IMR-90 (cell line): ENCODE data around the gene SLC6A9. TPM values are rescaled to one million over a fixed set of nuclear protein-coding genes. Genes with fewer than 3 reads are reported as not detected.
A peak's percentile ranks its signal among the peaks of the same experiment; 100 is the strongest.

Experiments used
- ATAC-seq: fragments of 200-7000 bp; cut with Tn5 transposase; 2 replicates; pipeline ENCODE4 v1.9.1; 2020; ENCODE audit warnings: low read depth, mild to moderate bottlenecking, moderate library complexity
- BruUV-seq: library from RNA; stranded (reverse); fragments of 400-500 nt; replicated peaks from 2 replicates; lab custom pipeline; 2021; lab: Mats Ljungman, UMichigan
- CTCF ChIA-PET: fragments of 300-600 bp; formaldehyde crosslinking; extraction: SDS; loops from one replicate; lab custom pipeline; 2021; ENCODE audit warnings: antibody characterized with exemption; lab: Yijun Ruan, JAX
- POLR2A ChIA-PET: fragments of 300-600 bp; sonication (Branson Sonifier 250); formaldehyde crosslinking; loops from one replicate; lab custom pipeline; 2022; ENCODE audit warnings: antibody characterized with exemption; ENCODE audit not compliant: unreplicated experiment; lab: Charles Lee
- DNase-seq: peaks from one replicate; pipeline ENCODE4 v3.0.0; 2013
- H2AFZ ChIP-seq: replicated peaks from 2 replicates; pipeline ENCODE3; 2013; ENCODE audit warnings: low read length, mild to moderate bottlenecking; ENCODE audit not compliant: poor library complexity
- H2AK5ac ChIP-seq: 2 replicates; pipeline ENCODE4 v1.6.1; 2013; ENCODE audit warnings: low read depth, low read length, inconsistent platforms
- H2AK9ac ChIP-seq: replicated peaks from 2 replicates; pipeline ENCODE3; 2013; ENCODE audit warnings: mild to moderate bottlenecking, low read depth, low read length, moderate library complexity; ENCODE audit not compliant: poor library complexity
- H2BK120ac ChIP-seq: 2 replicates; pipeline ENCODE4 v1.6.1; 2013; ENCODE audit warnings: low read depth, low read length, inconsistent platforms
- H2BK15ac ChIP-seq: 3 replicates; pipeline ENCODE4 v1.6.1; 2013; ENCODE audit warnings: low read depth, low read length, inconsistent platforms
- H2BK20ac ChIP-seq: 2 replicates; pipeline ENCODE4 v1.6.1; 2013; ENCODE audit warnings: low read depth, mild to moderate bottlenecking, inconsistent platforms, low read length, moderate library complexity
- H2BK5ac ChIP-seq: 2 replicates; pipeline ENCODE4 v1.6.1; 2013; ENCODE audit warnings: mild to moderate bottlenecking, low read depth, low read length, inconsistent platforms; ENCODE audit not compliant: poor library complexity, severe bottlenecking
- H3K14ac ChIP-seq: replicated peaks from 2 replicates; pipeline ENCODE4 v1.6.1; 2013; ENCODE audit warnings: low read depth, low read length, inconsistent platforms
- H3K18ac ChIP-seq: 2 replicates; pipeline ENCODE4 v1.6.1; 2013; ENCODE audit warnings: low read depth, low read length, control low read depth
- H3K23ac ChIP-seq: 2 replicates; pipeline ENCODE4 v1.6.1; 2013; ENCODE audit warnings: low read depth, low read length, inconsistent platforms
- H3K27ac ChIP-seq: 2 replicates; pipeline ENCODE4 v1.5.1; 2013; ENCODE audit warnings: mild to moderate bottlenecking, control low read depth, low read length; ENCODE audit not compliant: insufficient read depth
- H3K27me3 ChIP-seq: 2 replicates; pipeline ENCODE4 v1.6.1; 2013; ENCODE audit warnings: low read length; ENCODE audit not compliant: control insufficient read depth, insufficient read depth
- H3K36me3 ChIP-seq: 2 replicates; pipeline ENCODE4 v1.6.1; 2013; ENCODE audit warnings: low read length, mixed read lengths; ENCODE audit not compliant: control insufficient read depth, insufficient read depth
- H3K4ac ChIP-seq: 2 replicates; pipeline ENCODE4 v1.6.1; 2013; ENCODE audit warnings: low read depth, low read length, inconsistent platforms
- H3K4me1 ChIP-seq: 2 replicates; pipeline ENCODE4 v1.6.1; 2013; ENCODE audit warnings: low read length, mixed read lengths; ENCODE audit not compliant: control insufficient read depth, insufficient read depth
- H3K4me2 ChIP-seq: 2 replicates; pipeline ENCODE4 v1.6.1; 2013; ENCODE audit warnings: low read depth, mild to moderate bottlenecking, control low read depth, low read length, moderate library complexity
- H3K4me3 ChIP-seq: 2 replicates; pipeline ENCODE4 v1.5.1; 2013; ENCODE audit warnings: low read depth, mild to moderate bottlenecking, control low read depth, low read length, moderate library complexity; ENCODE audit not compliant: insufficient read depth
- H3K56ac ChIP-seq: 2 replicates; pipeline ENCODE4 v1.6.1; 2013; ENCODE audit warnings: low read length, inconsistent platforms; ENCODE audit not compliant: insufficient read depth; ENCODE audit errors: extremely low read depth
- H3K79me1 ChIP-seq, 2 experiments: 2 replicates each; pipeline ENCODE4 v1.6.1; 2013; ENCODE audit warnings: low read length in 2 of 2, inconsistent platforms in 1 of 2, low read depth in 1 of 2
- H3K9ac ChIP-seq: 2 replicates; pipeline ENCODE4 v1.6.1; 2013; ENCODE audit warnings: low read depth, low read length, control low read depth
- H3K9me1 ChIP-seq: 2 replicates; pipeline ENCODE4 v1.6.1; 2013; ENCODE audit warnings: low read length, inconsistent platforms; ENCODE audit not compliant: insufficient read depth
- H3K9me3 ChIP-seq: 2 replicates; pipeline ENCODE4 v1.6.1; 2013; ENCODE audit warnings: low read length; ENCODE audit not compliant: control insufficient read depth, insufficient read depth
- H4K20me1 ChIP-seq: 2 replicates; pipeline ENCODE4 v1.6.1; 2013; ENCODE audit warnings: low read length, inconsistent platforms; ENCODE audit not compliant: insufficient read depth
- H4K5ac ChIP-seq: 2 replicates; pipeline ENCODE4 v1.6.1; 2013; ENCODE audit warnings: mild to moderate bottlenecking, low read depth, low read length, control low read depth
- H4K8ac ChIP-seq, 2 experiments: 2 replicates each; pipeline ENCODE4 v1.6.1; 2013; ENCODE audit warnings: low read depth in 2 of 2, low read length in 2 of 2, control low read depth in 1 of 2, inconsistent platforms in 1 of 2
- H4K91ac ChIP-seq: 2 replicates; pipeline ENCODE4 v1.6.1; 2013; ENCODE audit warnings: low read depth, low read length, inconsistent platforms; ENCODE audit not compliant: insufficient read depth
- BHLHE40 ChIP-seq: fragments of 150-350 bp; IDR thresholded peaks from 2 replicates; pipeline ENCODE4 v1.6.1; 2016; ENCODE audit warnings: mild to moderate bottlenecking, low read depth, low read length
- CEBPB ChIP-seq: IDR thresholded peaks from 2 replicates; pipeline ENCODE4 v1.6.1; 2012; ENCODE audit warnings: low read depth, low read length, improper control_type of control experiment
- ELK1 ChIP-seq: fragments of 150-350 bp; IDR thresholded peaks from 2 replicates; pipeline ENCODE4 v1.6.1; 2016; ENCODE audit warnings: low read depth, mild to moderate bottlenecking, low read length, moderate library complexity, borderline replicate concordance
- MAZ ChIP-seq: IDR thresholded peaks from 2 replicates; pipeline ENCODE4 v1.6.1; 2012; ENCODE audit warnings: low read depth, mild to moderate bottlenecking, low read length, improper control_type of control experiment, moderate library complexity, borderline replicate concordance
- MXI1 ChIP-seq: IDR thresholded peaks from 2 replicates; pipeline ENCODE4 v1.6.1; 2012; ENCODE audit warnings: low read depth, mild to moderate bottlenecking, low read length, moderate library complexity, borderline replicate concordance
- RAD21 ChIP-seq: IDR thresholded peaks from 2 replicates; pipeline ENCODE4 v1.6.1; 2012; ENCODE audit warnings: low read length, improper control_type of control experiment
- RFX5 ChIP-seq: IDR thresholded peaks from 2 replicates; pipeline ENCODE4 v1.8.0; 2012; ENCODE audit warnings: low read depth, mild to moderate bottlenecking, low read length, moderate library complexity
- SMC3 ChIP-seq: fragments of 150-350 bp; IDR thresholded peaks from 2 replicates; pipeline ENCODE4 v1.6.1; 2016; ENCODE audit warnings: low read depth, mild to moderate bottlenecking, antibody characterized with exemption, low read length, moderate library complexity
- WGBS, 2 experiments: methylation state at CpG; one replicate each; pipeline versions ENCODE4 v1.1.5 to v1.1.7; 2013; ENCODE audit warnings: missing lambda C conversion rate in 2 of 2; ENCODE audit not compliant: insufficient read length in 1 of 2; ENCODE audit errors: extremely low coverage in 2 of 2; 5-methylcytosine and 5-hydroxymethylcytosine counted together
- dilution Hi-C: fragments of 300-500 bp; cut with HindIII; formaldehyde crosslinking; loops from one replicate; pipeline ENCODE4 v1.14.3; 2018; ENCODE audit warnings: low sequenced_read_pairs; ENCODE audit not compliant: unreplicated experiment
- in situ Hi-C: fragments of 300-500 bp; cut with MboI; formaldehyde crosslinking; loops from 3 replicates; pipeline ENCODE4 v1.14.3; 2019; ENCODE audit warnings: low sequenced_read_pairs, inconsistent platforms, mixed read lengths
- intact Hi-C: fragments of 100-400 bp; cut with micrococcal nuclease; formaldehyde crosslinking; loops from 2 replicates; pipeline ENCODE4 v1.10.0; 2022
- polyA plus RNA-seq, 3 experiments: library from polyadenylated mRNA; depleted of rRNA; stranded (reverse); fragments of >200 nt; gene quantifications; 2 replicates each; pipeline ENCODE4 v1.2.3, GENCODE V29; 2012; ENCODE audit warnings: low replicate concordance in 1 of 3
- total RNA-seq: library from RNA; depleted of rRNA; stranded (reverse); fragments of >200 nt; gene quantifications from 2 replicates; pipeline ENCODE4 v1.2.3, GENCODE V29; 2012
- TF ChIP-seq, protein P1 (sequence below): conservative IDR thresholded peaks from 2 replicates; pipeline ENCODE4 v1.5.1; 2012; ENCODE audit warnings: mild to moderate bottlenecking, low read depth, low read length, improper control_type of control experiment

The SLC6A9 gene
- total and polyA plus RNA-seq, 2 of the 4 experiments (the other 2 are of a cell fraction) = 2.0 to 6.6 TPM

GRCh38 chr1:44036409-44037139 is 5.3 kb upstream of the SLC6A9 start:
- in situ Hi-C loops = no loop called here
- H3K9ac ChIP-seq = no peak overlapping the region

More at GRCh38 chr1:44036409-44037139, 5.3 kb upstream of the SLC6A9 start:
- Histone ChIP-seq H3K18ac (no peak overlapping the region), H3K27ac (no peak overlapping the region), H2AK5ac (no peak overlapping the region), H3K27me3 (no peaks in the 10 kb centered on the region), H3K9me1 (peaks cover 3% of the 10 kb centered on the region; the same call in 1 of the 2 replicates), H2BK5ac (no peak overlapping the region), H3K4me1 (peaks cover 7% of the 10 kb centered on the region; the same call in 1 of the 2 replicates), H3K4me2 (no peak overlapping the region), H3K36me3 (no peaks in the 10 kb centered on the region), H4K8ac (no peak overlapping the region), H4K91ac (no peak overlapping the region), H4K5ac (no peak overlapping the region), H3K56ac (no peak overlapping the region), H3K4me3 (no peak overlapping the region), H3K4ac (no peak overlapping the region), H2AK9ac (no peak overlapping the region), H2AFZ (peak overlapping the region; percentile 69), H2BK20ac (no peak overlapping the region), H3K23ac (no peak overlapping the region), H3K14ac (no peak overlapping the region), H2BK120ac (no peak overlapping the region), H3K9me3 (no peaks in the 10 kb centered on the region), H3K79me1 (no peaks in the 10 kb centered on the region), H2BK15ac (no peak overlapping the region), H4K20me1 (no peaks in the 10 kb centered on the region)
- dilution Hi-C loops (no loop called here), intact Hi-C loops (loop anchor here (1.0 to 5.0 kb wide), 3 partner anchors 31 to 509 kb away; no protein-coding TSS in a partner anchor)
- TF ChIP-seq RAD21 (peak; percentile 81), CEBPB (no peak), RFX5 (no peak), SMC3 (peak; percentile 75), MXI1 (no peak), MAZ (no peak), BHLHE40 (no peak), ELK1 (no peak)
- TF ChIP-seq, protein P1, sequence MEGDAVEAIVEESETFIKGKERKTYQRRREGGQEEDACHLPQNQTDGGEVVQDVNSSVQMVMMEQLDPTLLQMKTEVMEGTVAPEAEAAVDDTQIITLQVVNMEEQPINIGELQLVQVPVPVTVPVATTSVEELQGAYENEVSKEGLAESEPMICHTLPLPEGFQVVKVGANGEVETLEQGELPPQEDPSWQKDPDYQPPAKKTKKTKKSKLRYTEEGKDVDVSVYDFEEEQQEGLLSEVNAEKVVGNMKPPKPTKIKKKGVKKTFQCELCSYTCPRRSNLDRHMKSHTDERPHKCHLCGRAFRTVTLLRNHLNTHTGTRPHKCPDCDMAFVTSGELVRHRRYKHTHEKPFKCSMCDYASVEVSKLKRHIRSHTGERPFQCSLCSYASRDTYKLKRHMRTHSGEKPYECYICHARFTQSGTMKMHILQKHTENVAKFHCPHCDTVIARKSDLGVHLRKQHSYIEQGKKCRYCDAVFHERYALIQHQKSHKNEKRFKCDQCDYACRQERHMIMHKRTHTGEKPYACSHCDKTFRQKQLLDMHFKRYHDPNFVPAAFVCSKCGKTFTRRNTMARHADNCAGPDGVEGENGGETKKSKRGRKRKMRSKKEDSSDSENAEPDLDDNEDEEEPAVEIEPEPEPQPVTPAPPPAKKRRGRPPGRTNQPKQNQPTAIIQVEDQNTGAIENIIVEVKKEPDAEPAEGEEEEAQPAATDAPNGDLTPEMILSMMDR = peak; percentile 73
- ATAC-seq = peak; percentile 80
- BruUV-seq = no TSS peak
- WGBS, 2 experiments = no CpG with 5 or more reads among the region's 6 CpGs
- POLR2A ChIA-PET = no interaction called here
- DNase-seq = peak; percentile 61
- CTCF ChIA-PET = interaction anchor here (1.1 to 2.3 kb wide), 4 partner anchors 11 to 273 kb away, joined by 4 to 16 read pairs (median 10); no protein-coding TSS in a partner anchor
